ENCODE measurements around the gene VSTM2B. TPM values are rescaled to one million over a fixed set of nuclear protein-coding genes. Genes with fewer than 3 reads are reported as not detected.

The VSTM2B gene
- total and polyA plus RNA-seq, 2 of the 13 experiments (the other 11 are each of a cell fraction or from before 2014, with no cell fraction given), result not detected

- no peak for TF ChIP-seq GPBP1L1 (CRISPR knock-in tag; IDR thresholded peaks at IDR 0.05)
Measured at GRCh38 chr19:29511768-29512167, 14.0 kb upstream of the VSTM2B start (continued).

- H3K36me3 ChIP-seq (replicated peaks in 1 of 2; ENCODE audit: control insufficient read depth in 1 of 2, insufficient read depth in 2 of 2, low read length in 2 of 2), result no peaks in the 10 kb centered on the region
- WGBS (ENCODE audit: low lambda C conversion rate), result 7% methylated on average over 1 of the region's 1 CpG
- no peak overlapping the region for H2AFZ ChIP-seq (ENCODE audit: low read length)
- in situ Hi-C loops (cut with HindIII; ENCODE audit: extremely low pct_ligation_motif_present, low pct_unique_long_range_greater_than_20kb), result no loop called here
- intact Hi-C loops (cut with micrococcal nuclease; ENCODE audit: unreplicated experiment), result no loop called here
- CTCF ChIA-PET (ENCODE audit: low intra/inter-chr PET ratio, low total read pairs), result no interaction called here
- H3K4me3 ChIP-seq (replicated peaks in 1 of 3; ENCODE audit: insufficient read depth in 1 of 3, low read depth in 2 of 3, low read length in 3 of 3), result no peak overlapping the region
- no TSS peak for BruUV-seq (replicated peaks)
- H3K79me2 ChIP-seq (ENCODE audit: insufficient read depth, low read length), result no peaks in the 10 kb centered on the region
- H3K27ac ChIP-seq (ENCODE audit: extremely low read length, insufficient read depth, low read length), result no peak overlapping the region
- TF ChIP-seq ZFP1 (CRISPR knock-in tag; IDR thresholded peaks at IDR 0.05), result no peak
- peak; percentile 17 for TF ChIP-seq PCBP2 (optimal IDR thresholded peaks at IDR 0.05; ENCODE audit: low read depth, low read length, poor library complexity, severe bottlenecking)
- POLR2A ChIA-PET, result no interaction called here
- no peak overlapping the region for H3K9ac ChIP-seq (ENCODE audit: insufficient read depth, low read depth, low read length)
- no peaks in the 10 kb centered on the region for H3K9me3 ChIP-seq (ENCODE audit: low read length)
- DNase-seq (ENCODE audit: low spot score), result no peak
- ATAC-seq, result no peak
- no peak for FAIRE-seq
- H3K4me1 ChIP-seq (ENCODE audit: insufficient read depth, low read length), result no peaks in the 10 kb centered on the region
- no peaks in the 10 kb centered on the region for H4K20me1 ChIP-seq (ENCODE audit: insufficient read depth, low read length)
- H3K4me2 ChIP-seq (ENCODE audit: low read depth, low read length), result no peak overlapping the region
- peaks cover 3 to 17% of the 10 kb centered on the region in 2 experiments; a peak in 2 of 5 replicates for H3K27me3 ChIP-seq (ENCODE audit: control insufficient read depth in 1 of 2, insufficient read depth in 2 of 2, low read length in 2 of 2)
Measured at GRCh38 chr19:29512748-29513147, 13.0 kb upstream of the VSTM2B start.

- ChIA-PET CTCF (ENCODE audit: low intra/inter-chr PET ratio, low total read pairs) (no interaction called here), POLR2A (no interaction called here)
- no peak for TF ChIP-seq FOXA3 (CRISPR knock-in tag; IDR thresholded peaks at IDR 0.05)
- peak; percentile 40 for TF ChIP-seq HNRNPK (IDR thresholded peaks at IDR 0.05; ENCODE audit: low read depth, low read length, poor library complexity, severe bottlenecking)
- Histone ChIP-seq H4K20me1 (ENCODE audit: insufficient read depth, low read length) (no peaks in the 10 kb centered on the region), H2AFZ (ENCODE audit: low read length) (no peak overlapping the region), H3K4me1 (ENCODE audit: insufficient read depth, low read length) (no peaks in the 10 kb centered on the region), H3K79me2 (ENCODE audit: insufficient read depth, low read length) (no peaks in the 10 kb centered on the region), H3K9me3 (ENCODE audit: low read length) (no peaks in the 10 kb centered on the region), H3K4me2 (ENCODE audit: low read depth, low read length) (no peak overlapping the region), H3K27me3 (ENCODE audit: control insufficient read depth in 1 of 2, insufficient read depth in 2 of 2, low read length in 2 of 2) (peaks cover 0 to 11% of the 10 kb centered on the region in 2 experiments; a peak in 3 of 5 replicates), H3K36me3 (replicated peaks in 1 of 2; ENCODE audit: control insufficient read depth in 1 of 2, insufficient read depth in 2 of 2, low read length in 2 of 2) (no peaks in the 10 kb centered on the region), H3K4me3 (replicated peaks in 1 of 3; ENCODE audit: insufficient read depth in 1 of 3, low read depth in 2 of 3, low read length in 3 of 3) (no peak overlapping the region), H3K9ac (ENCODE audit: insufficient read depth, low read depth, low read length) (no peak overlapping the region), H3K27ac (ENCODE audit: extremely low read length, insufficient read depth, low read length) (no peak overlapping the region)
- ATAC-seq (peak; percentile 31; the same call in 2 of the 3 replicates), FAIRE-seq (no peak), DNase-seq (ENCODE audit: low spot score) (no peak)
- intact Hi-C loops (cut with micrococcal nuclease; ENCODE audit: unreplicated experiment) (no loop called here), in situ Hi-C loops (cut with HindIII; ENCODE audit: extremely low pct_ligation_motif_present, low pct_unique_long_range_greater_than_20kb) (no loop called here)
- BruUV-seq (replicated peaks), result no TSS peak
- 8% methylated on average over 8 of the region's 8 CpGs for WGBS (ENCODE audit: low lambda C conversion rate)
Measured at GRCh38 chr19:29514525-29515232, 11.1 kb upstream of the VSTM2B start.
